COLO668 (cell line): ENCODE measurements around the gene CAMK4.

Experiments used
- DNase-seq: peaks from one replicate; lab custom pipeline; 2025; ENCODE audit not compliant: unreplicated experiment; lab: John Stamatoyannopoulos, UW

The CAMK4 gene

DNA sequence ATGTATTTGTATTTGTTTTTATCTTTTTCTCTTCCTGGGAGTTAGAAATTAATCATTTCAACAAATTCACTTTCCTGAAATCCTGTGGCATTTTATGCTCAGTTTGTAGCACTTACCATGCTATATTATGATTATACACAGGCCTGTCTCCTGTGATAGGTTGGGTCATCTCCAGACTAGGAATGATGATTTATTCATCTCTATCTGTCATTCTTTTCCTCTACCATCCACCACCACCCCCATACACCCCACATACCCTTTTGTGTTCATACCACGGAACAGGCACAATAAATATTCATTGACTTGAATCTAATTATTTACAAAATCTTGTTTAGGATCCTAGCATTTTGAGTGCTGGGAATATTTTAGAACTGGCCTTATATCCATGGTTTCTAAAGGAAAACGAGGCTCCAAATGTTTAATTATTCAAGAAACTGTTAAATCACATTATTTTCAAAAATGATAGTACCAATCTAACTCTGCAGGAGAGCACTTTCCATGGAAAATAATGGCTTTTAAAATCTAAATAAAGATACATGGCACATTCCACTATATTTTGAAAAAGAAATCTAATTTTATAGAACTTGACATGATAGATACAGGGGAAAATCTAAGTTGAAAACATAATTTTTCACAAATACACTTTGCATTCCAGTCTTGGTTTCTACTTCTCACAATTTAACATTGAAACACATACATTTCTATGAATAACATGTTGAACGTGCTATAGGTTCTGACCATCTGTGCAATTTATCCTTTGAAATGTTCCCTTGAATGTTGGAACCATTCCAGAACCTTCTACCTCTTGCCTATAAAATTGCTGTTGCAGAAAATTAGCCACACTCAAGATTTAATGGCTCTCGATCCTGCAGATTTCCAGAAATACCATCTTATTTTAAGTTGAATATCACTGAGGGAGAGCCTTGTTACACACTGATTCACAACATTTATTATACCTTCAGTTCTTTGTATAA is 198.8 kb downstream of the CAMK4 start:
- DNase-seq = no peak

- DNase-seq = no peak
Observed at GRCh38 chr5:111425205-111425604, 201.0 kb downstream of the CAMK4 start.

DNA sequence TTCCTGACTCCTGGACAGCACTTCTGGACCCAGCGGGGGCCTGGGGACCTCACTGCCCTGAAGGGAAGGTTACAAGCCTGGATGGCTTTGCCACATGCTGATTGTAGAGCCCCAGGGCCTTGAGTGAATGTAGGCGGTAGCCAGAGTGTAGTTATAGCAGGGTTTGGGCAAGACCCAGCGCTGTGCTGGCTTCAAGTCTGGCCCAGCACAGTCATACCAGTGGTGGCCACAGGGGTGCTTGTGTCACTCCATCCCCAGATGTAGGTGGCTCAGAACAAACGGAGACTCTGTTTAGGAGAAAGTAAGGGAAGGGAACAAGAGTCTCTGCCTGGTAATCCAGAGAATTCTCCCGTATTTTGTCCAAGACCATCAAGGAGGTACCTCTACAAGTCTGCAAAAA is 203.6 kb downstream of the CAMK4 start:
- no peak for DNase-seq

GRCh38 chr5:111432883-111433536 is 208.8 kb downstream of the CAMK4 start:
- no peak for DNase-seq

GRCh38 chr5:111434800-111435199 is 210.6 kb downstream of the CAMK4 start:
- DNase-seq = no peak

GRCh38 chr5:111439473-111440075 is 215.4 kb downstream of the CAMK4 start:
- no peak for DNase-seq

GRCh38 chr5:111447099-111447498 is 222.9 kb downstream of the CAMK4 start:
- no peak for DNase-seq

DNA sequence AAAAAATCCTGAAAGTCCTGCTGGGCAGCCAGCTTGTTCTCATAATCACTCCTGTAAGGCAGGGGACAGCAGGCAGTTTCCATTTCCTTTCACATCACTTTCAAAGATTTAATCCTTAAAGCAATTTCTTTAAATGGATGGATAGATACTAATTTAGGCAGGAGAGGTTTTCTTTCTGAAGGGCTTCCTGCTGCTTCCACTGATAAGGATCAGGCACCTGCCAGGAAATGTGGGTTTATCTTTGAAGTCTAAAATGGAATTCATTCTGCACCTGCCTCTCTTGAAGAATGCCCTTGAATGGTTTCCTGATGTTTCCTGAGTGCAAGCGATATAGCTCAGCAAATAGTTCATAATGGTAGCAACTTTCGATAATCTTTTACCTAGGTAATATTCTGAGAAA is 223.6 kb downstream of the CAMK4 start:
- DNase-seq = no peak

- DNase-seq = no peak
Observed at GRCh38 chr5:111453295-111453694, 229.1 kb downstream of the CAMK4 start.

DNA sequence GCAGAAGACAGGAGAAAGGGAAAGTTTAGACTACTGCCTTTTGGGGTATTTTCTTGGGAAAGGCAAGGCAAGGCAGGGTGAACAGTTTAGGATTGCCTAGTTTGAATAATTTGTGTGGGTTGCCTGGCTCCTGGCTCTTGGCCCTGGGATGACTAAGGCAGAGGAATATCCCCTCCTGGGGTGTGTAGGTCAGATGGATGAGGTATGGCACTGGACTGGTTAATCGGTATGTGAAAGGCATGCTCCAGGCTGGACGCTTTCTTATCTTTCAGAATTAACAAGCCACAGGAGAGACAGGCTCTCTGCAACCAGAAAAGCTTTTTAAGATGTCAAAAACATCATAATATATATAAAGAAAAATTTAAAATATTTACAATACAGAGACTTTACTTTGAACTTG is 229.6 kb downstream of the CAMK4 start:
- no peak for DNase-seq

DNA sequence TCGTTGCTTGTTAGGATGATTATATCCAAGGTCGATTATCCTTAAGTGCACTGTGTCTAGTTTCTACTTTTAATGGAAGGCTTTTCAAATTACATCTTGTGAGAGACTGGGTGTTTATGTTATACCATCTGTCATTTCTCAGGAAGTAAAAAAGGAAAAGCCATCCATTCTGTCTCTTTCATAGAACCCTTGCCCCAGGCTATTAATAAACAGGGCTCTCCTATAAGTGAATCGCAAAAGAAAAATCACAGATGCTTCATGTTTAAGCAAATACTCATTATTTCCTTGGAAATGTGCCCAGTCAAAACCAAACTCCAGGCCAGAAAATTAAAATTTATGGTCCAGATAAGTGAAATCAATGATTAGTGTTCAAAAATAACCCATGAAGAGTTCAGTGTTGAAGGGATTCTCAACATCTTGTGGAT is 230.0 kb downstream of the CAMK4 start:
- no peak for DNase-seq

DNA sequence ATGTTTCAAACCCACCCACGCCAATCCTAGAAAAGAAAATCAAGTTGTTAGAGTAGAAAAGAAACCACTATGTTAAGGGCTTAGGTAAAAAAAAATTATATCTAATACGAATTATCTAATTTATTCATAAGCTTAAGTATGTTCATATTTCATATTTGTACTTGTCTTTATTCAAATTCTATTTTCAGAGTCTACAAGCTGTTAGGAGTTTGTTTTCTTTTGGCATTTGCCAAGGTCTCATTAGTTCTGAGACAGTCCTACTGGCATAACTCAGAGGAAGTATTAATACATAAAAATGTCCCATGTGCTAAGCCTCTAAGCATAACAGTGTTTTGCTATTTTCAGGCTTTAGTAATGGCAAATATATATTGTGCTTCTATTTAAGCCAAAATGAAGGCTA is 230.6 kb downstream of the CAMK4 start:
- no peak for DNase-seq

GRCh38 chr5:111461255-111461671 is 237.1 kb downstream of the CAMK4 start:
- no peak for DNase-seq

GRCh38 chr5:111461934-111462333 is 237.8 kb downstream of the CAMK4 start:
- DNase-seq = no peak

GRCh38 chr5:111463311-111463710 is 239.1 kb downstream of the CAMK4 start:
- peak; percentile 0 for DNase-seq

DNA sequence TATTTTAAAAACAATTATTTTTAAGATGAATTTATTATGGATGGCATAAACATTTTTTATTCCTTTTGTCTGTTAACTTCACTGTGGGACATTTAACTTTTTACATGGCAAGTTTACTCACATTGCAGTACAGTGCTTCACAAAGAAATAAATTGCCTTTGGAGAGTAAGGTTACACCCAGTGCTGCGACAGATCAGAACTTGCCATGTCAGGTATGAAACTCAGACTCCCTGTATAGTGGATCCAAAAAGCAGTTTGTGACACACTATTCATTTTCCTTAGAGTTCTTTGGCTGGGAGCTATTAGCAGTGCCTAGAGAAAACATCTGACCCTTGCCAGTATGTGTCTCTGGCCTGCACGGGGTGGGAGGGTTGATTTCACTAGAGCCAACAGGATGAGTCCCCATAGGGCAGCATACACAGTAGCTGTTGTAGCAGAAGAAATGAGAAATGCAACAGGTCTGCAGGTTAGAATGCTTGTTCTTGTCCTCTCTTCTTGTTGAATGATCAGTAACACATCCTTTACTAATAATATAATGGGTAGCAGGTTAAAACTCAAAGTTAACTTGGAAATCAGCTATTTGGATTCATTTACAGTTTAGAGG is 245.2 kb downstream of the CAMK4 start:
- no peak for DNase-seq

GRCh38 chr5:111469903-111470302 is 245.7 kb downstream of the CAMK4 start:
- DNase-seq = no peak

DNA sequence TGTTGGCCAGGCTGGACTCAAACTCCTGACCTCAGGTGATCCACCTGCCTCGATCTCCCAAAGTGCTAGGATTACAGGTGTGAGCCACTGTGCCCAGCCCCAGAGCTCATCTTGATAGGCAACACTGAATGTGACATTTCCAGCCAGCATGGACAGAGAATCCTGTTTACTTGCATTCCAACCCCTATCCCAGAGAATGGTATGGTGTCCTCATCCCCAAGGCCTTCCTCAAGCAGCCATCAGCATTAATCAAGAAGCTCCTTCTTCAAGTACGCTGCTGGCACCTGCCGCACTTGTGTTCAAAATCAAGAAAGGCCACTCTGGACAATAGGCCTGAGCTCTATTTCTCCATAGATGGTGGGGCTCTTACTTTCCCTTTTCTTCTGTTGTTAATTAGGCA is 247.9 kb downstream of the CAMK4 start:
- no peak for DNase-seq

- no peak for DNase-seq
Observed at GRCh38 chr5:111472579-111472978, 248.4 kb downstream of the CAMK4 start.

- no peak for DNase-seq
Observed at GRCh38 chr5:111478266-111478665, 254.1 kb downstream of the CAMK4 start.

- DNase-seq = no peak
Observed at GRCh38 chr5:111478898-111479297, 254.7 kb downstream of the CAMK4 start.
